GM23338 (cell line): ENCODE data around the gene RABL6. TPM values are rescaled to one million over a fixed set of nuclear protein-coding genes. Genes with fewer than 3 reads are reported as not detected.

ENCODE experiments used
- ATAC-seq: fragments of 200-7000 bp; cut with Tn5 transposase; 3 replicates; pipeline ENCODE4 v1.9.1; 2020
- DNase-seq: peaks from one replicate; pipeline ENCODE4 v3.0.0-alpha.2; 2015; ENCODE audit warnings: low spot score
- H2AFZ ChIP-seq: fragments of 200-600 bp; sonication (generic); 2 replicates; pipeline ENCODE4 v1.8.0; 2016; ENCODE audit warnings: antibody characterized with exemption, mild to moderate bottlenecking, moderate library complexity
- H3F3A ChIP-seq: fragments of 200-600 bp; sonication (generic); replicated peaks from 2 replicates; pipeline ENCODE4 v1.8.0; 2017; ENCODE audit warnings: antibody characterized with exemption, mixed run types, low read depth
- H3K27ac ChIP-seq: fragments of 200-600 bp; sonication (generic); 2 replicates; pipeline ENCODE4 v1.6.1; 2016; ENCODE audit warnings: low read depth
- H3K27me3 ChIP-seq: fragments of 200-600 bp; sonication (generic); 2 replicates; pipeline ENCODE4 v1.8.0; 2016; ENCODE audit warnings: mild to moderate bottlenecking, mixed run types, moderate library complexity; ENCODE audit not compliant: insufficient read depth
- H3K36me3 ChIP-seq: fragments of 200-600 bp; sonication (generic); 2 replicates; pipeline ENCODE4 v1.8.0; 2016; ENCODE audit warnings: mild to moderate bottlenecking; ENCODE audit not compliant: insufficient read depth
- H3K4me1 ChIP-seq: fragments of 200-600 bp; sonication (generic); 2 replicates; pipeline ENCODE4 v1.8.0; 2016; ENCODE audit warnings: mild to moderate bottlenecking, moderate library complexity; ENCODE audit not compliant: insufficient read depth
- H3K4me2 ChIP-seq: fragments of 200-600 bp; sonication (generic); 2 replicates; pipeline ENCODE4 v1.7.1; 2017; ENCODE audit warnings: mixed run types
- H3K4me3 ChIP-seq: fragments of 200-600 bp; sonication (generic); 2 replicates; pipeline ENCODE4 v1.6.1; 2016; ENCODE audit warnings: mixed run types
- H3K79me2 ChIP-seq: fragments of 200-600 bp; sonication (generic); replicated peaks from 2 replicates; pipeline ENCODE4 v1.8.0; 2017; ENCODE audit warnings: mild to moderate bottlenecking; ENCODE audit not compliant: insufficient read depth
- H3K9me2 ChIP-seq: fragments of 200-600 bp; sonication (generic); 2 replicates; pipeline ENCODE4 v1.8.0; 2017; ENCODE audit not compliant: insufficient read depth
- H4K20me1 ChIP-seq: fragments of 200-600 bp; sonication (generic); replicated peaks from 2 replicates; pipeline ENCODE4 v1.8.0; 2017; ENCODE audit warnings: mild to moderate bottlenecking; ENCODE audit not compliant: insufficient read depth
- H3K27ac Mint-ChIP-seq: 2 replicates; pipeline ENCODE4 v1.8.0; 2020; ENCODE audit warnings: inconsistent platforms, mild to moderate bottlenecking, moderate library complexity, mixed read lengths
- H3K27me3 Mint-ChIP-seq: 3 replicates; pipeline ENCODE4 v1.8.0; 2022; ENCODE audit warnings: low read depth, mild to moderate bottlenecking, moderate library complexity, mixed read lengths, inconsistent platforms; ENCODE audit not compliant: insufficient read depth, poor library complexity
- H3K36me3 Mint-ChIP-seq: 3 replicates; pipeline ENCODE4 v1.8.0; 2021; ENCODE audit warnings: low read depth, mild to moderate bottlenecking, inconsistent platforms, moderate library complexity, mixed read lengths
- H3K4me1 Mint-ChIP-seq: 3 replicates; pipeline ENCODE4 v1.8.0; 2020; ENCODE audit warnings: mild to moderate bottlenecking, inconsistent platforms, mixed read lengths
- H3K4me3 Mint-ChIP-seq: 3 replicates; pipeline ENCODE4 v1.8.0; 2021; ENCODE audit warnings: moderate library complexity, mild to moderate bottlenecking, inconsistent platforms, mixed read lengths
- H3K9me3 Mint-ChIP-seq: 3 replicates; pipeline ENCODE4 v1.8.0; 2020; ENCODE audit warnings: moderate library complexity, mild to moderate bottlenecking, inconsistent platforms, mixed read lengths
- CREB1 ChIP-seq: fragments of 250-450 bp; sonication (Bioruptor Pico); IDR thresholded peaks from 2 replicates; pipeline ENCODE4 v1.5.0; 2020; ENCODE audit warnings: low read depth, mild to moderate bottlenecking, moderate library complexity
- JUNB ChIP-seq: IDR thresholded peaks from one replicate; pipeline ENCODE4 v1.6.1; 2016; ENCODE audit warnings: antibody characterized with exemption; ENCODE audit not compliant: unreplicated experiment
- STAT1 ChIP-seq: IDR thresholded peaks from one replicate; pipeline ENCODE4 v1.6.1; 2016; ENCODE audit warnings: antibody characterized with exemption; ENCODE audit not compliant: unreplicated experiment
- ZNF114 ChIP-seq: fragments of 250-450 bp; sonication (Bioruptor Pico); IDR thresholded peaks from 2 replicates; pipeline ENCODE4 v1.5.0; 2020; ENCODE audit warnings: mild to moderate bottlenecking, moderate library complexity
- ZNF331 ChIP-seq: fragments of 250-450 bp; sonication (Bioruptor Pico); IDR thresholded peaks from 2 replicates; pipeline ENCODE4 v1.5.0; 2020; ENCODE audit warnings: low read depth, mild to moderate bottlenecking, moderate library complexity
- ZNF462 ChIP-seq: fragments of 250-450 bp; sonication (Bioruptor Pico); IDR thresholded peaks from 2 replicates; pipeline ENCODE4 v1.5.0; 2020; ENCODE audit warnings: mild to moderate bottlenecking, moderate library complexity
- polyA plus RNA-seq: library from polyadenylated mRNA; unstranded; fragments of >200 nt; fragmentation: Nextera tagmentation; extraction: Ambion mirVana; gene quantifications from 2 replicates; pipeline ENCODE4 v1.2.1, GENCODE V29; 2016
- total RNA-seq: library from RNA; depleted of rRNA; stranded (reverse); fragments of >200 nt; shearing (Covaris generic); gene quantifications from 2 replicates; pipeline ENCODE4 v1.2.3, GENCODE V29; 2014

The RABL6 gene
- total and polyA plus RNA-seq, 2 experiments from 2014 or later = 59.1 to 127 TPM

DNA sequence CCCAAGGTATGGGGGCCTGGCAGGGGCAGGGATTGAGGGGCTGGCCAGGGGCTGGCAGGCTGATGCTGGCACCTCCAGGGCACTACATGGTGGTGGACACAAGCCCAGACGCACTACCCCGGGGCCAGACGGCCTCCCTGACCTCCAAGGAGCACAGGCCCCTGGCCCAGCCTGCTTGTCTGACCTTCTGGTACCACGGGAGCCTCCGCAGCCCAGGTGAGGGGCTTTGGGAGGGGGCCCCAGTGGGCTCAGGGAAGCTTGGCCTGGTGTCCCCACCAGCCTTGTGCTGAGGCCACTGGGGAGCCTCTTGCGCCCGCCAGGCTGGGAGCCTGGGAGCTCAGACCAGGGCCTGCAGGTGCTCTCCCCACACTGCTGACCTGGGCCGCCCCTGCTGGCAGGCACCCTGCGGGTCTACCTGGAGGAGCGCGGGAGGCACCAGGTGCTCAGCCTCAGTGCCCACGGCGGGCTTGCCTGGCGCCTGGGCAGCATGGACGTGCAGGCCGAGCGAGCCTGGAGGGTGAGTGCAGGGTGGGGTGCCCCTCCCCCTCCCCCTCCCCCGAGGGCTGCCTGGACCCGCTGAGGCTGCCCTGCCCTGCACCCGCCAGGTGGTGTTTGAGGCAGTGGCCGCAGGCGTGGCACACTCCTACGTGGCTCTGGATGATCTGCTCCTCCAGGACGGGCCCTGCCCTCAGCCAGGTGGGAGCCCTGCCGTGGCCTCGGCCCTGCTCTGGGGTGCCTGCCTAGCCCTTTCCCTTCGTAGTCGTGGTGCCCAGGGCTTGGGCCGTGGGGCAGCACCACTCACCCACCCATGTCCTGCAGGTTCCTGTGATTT is 50.0 kb downstream of the RABL6 start:
- H3K4me1 ChIP-seq = no peaks in the 10 kb centered on the region
- no peak overlapping the region for H3K27ac ChIP-seq
- H3F3A ChIP-seq = no peaks in the 10 kb centered on the region
- no peaks in the 10 kb centered on the region for H3K9me2 ChIP-seq
- H3K36me3 ChIP-seq = peaks cover 6% of the 10 kb centered on the region
- H3K4me1 Mint-ChIP-seq = no peaks in the 10 kb centered on the region
- no peaks in the 10 kb centered on the region for H3K9me3 Mint-ChIP-seq
- DNase-seq (no peak), ATAC-seq (peak; percentile 5)
- 0 out of 2 replicates have a peak, but pooled peaks cover 5% of the 10 kb centered on the region for H4K20me1 ChIP-seq
- H3K36me3 Mint-ChIP-seq = peaks cover 17% of the 10 kb centered on the region; the same call in 2 of the 3 replicates
- no peaks in the 10 kb centered on the region for H3K27me3 ChIP-seq
- TF ChIP-seq STAT1 = no peak
- TF ChIP-seq ZNF462 = no peak
- TF ChIP-seq CREB1 (CRISPR knock-in tag) = no peak
- TF ChIP-seq JUNB = no peak
- TF ChIP-seq ZNF331 (CRISPR knock-in tag) = no peak
- TF ChIP-seq ZNF114 (CRISPR knock-in tag) = no peak
- no peak overlapping the region for H3K4me2 ChIP-seq
- no peak overlapping the region for H2AFZ ChIP-seq
- H3K27ac Mint-ChIP-seq = no peak overlapping the region
- H3K27me3 Mint-ChIP-seq = no peaks in the 10 kb centered on the region
- H3K79me2 ChIP-seq = no peaks in the 10 kb centered on the region
- no peak overlapping the region for H3K4me3 Mint-ChIP-seq
- H3K4me3 ChIP-seq = no peak overlapping the region
